GM19438 (cell line): ENCODE data around the gene RBP3.

Experiments used
- ATAC-seq: cut with Tn5 transposase; IDR thresholded peaks from one replicate; pipeline ENCODE4 v1.9.1; 2021; ENCODE audit warnings: low read depth; ENCODE audit not compliant: unreplicated experiment

The RBP3 gene

GRCh38 chr10:47354165-47354564, 6.0 kb downstream of the RBP3 start:
- ATAC-seq = no peak

- ATAC-seq = no peak
These were observed 6.7 kb downstream of the RBP3 start for GRCh38 chr10:47354900-47355299.

- ATAC-seq = no peak
These were observed 8.5 kb downstream of the RBP3 start for GRCh38 chr10:47356708-47357107.

- ATAC-seq = no peak
These were observed 9.0 kb downstream of the RBP3 start for GRCh38 chr10:47357131-47357582.

GRCh38 chr10:47357911-47358310, 9.7 kb downstream of the RBP3 start:
- no peak for ATAC-seq

GRCh38 chr10:47358457-47358856, 10.3 kb downstream of the RBP3 start:
- no peak for ATAC-seq

- no peak for ATAC-seq
These were observed 10.9 kb downstream of the RBP3 start for GRCh38 chr10:47359101-47359500.

GRCh38 chr10:47359626-47360418, 11.7 kb downstream of the RBP3 start:
- no peak for ATAC-seq

GRCh38 chr10:47360419-47361040, 12.4 kb downstream of the RBP3 start:
- ATAC-seq = no peak

- ATAC-seq = no peak
These were observed 13.1 kb downstream of the RBP3 start for GRCh38 chr10:47361293-47361692.

- no peak for ATAC-seq
These were observed 14.0 kb downstream of the RBP3 start for GRCh38 chr10:47362199-47362598.

GRCh38 chr10:47363781-47364180, 15.6 kb downstream of the RBP3 start:
- no peak for ATAC-seq

GRCh38 chr10:47364366-47364765, 16.2 kb downstream of the RBP3 start:
- ATAC-seq = no peak

- ATAC-seq = no peak
These were observed 16.7 kb downstream of the RBP3 start for GRCh38 chr10:47364911-47365310.

- ATAC-seq = no peak
These were observed 17.4 kb downstream of the RBP3 start for GRCh38 chr10:47365431-47366180.

- no peak for ATAC-seq
These were observed 18.0 kb downstream of the RBP3 start for GRCh38 chr10:47366181-47366631.

GRCh38 chr10:47366731-47367460, 18.7 kb downstream of the RBP3 start:
- ATAC-seq = no peak

- ATAC-seq = no peak
These were observed 19.5 kb downstream of the RBP3 start for GRCh38 chr10:47367646-47368045.

- ATAC-seq = no peak
These were observed 20.4 kb downstream of the RBP3 start for GRCh38 chr10:47368431-47369180.
